H1 (cell line): ENCODE data around the gene RDM1. TPM values are rescaled to one million over a fixed set of nuclear protein-coding genes. Genes with fewer than 3 reads are reported as not detected.

Experiments used
- CTCF ChIA-PET: fragments of 300-600 bp; sonication (Branson Sonifier 250); formaldehyde crosslinking; loops from one replicate; lab custom pipeline; 2021; ENCODE audit not compliant: partially characterized antibody; lab: Charles Lee
- POLR2A ChIA-PET: fragments of 300-600 bp; sonication (Branson Sonifier 250); formaldehyde crosslinking; loops from one replicate; lab custom pipeline; 2021; ENCODE audit warnings: inconsistent platforms; ENCODE audit not compliant: partially characterized antibody; lab: Charles Lee
- DNase-seq, 2 experiments: peaks; one replicate each; pipeline versions ENCODE4 v3.0.0 to v3.0.0-alpha.2; 2010 to 2022; ENCODE audit warnings: low spot score in 2 of 2, low read depth in 1 of 2, mixed read lengths in 1 of 2
- FAIRE-seq: peaks from 2 replicates; lab custom pipeline; 2011; peaks lifted over from hg19 to GRCh38; lab: Jason Lieb, UNC
- H2AFZ ChIP-seq: 2 replicates; pipeline ENCODE4 v1.8.1; 2012; ENCODE audit warnings: low read length, inconsistent platforms
- H2AK5ac ChIP-seq: 2 replicates; pipeline ENCODE4 v1.6.1; 2013; ENCODE audit warnings: low read depth, low read length
- H2BK120ac ChIP-seq: replicated peaks from 2 replicates; pipeline ENCODE3; 2013; ENCODE audit warnings: low read depth, low read length, inconsistent platforms
- H2BK12ac ChIP-seq: 2 replicates; pipeline ENCODE4 v1.6.1; 2013; ENCODE audit warnings: low read depth, low read length
- H2BK15ac ChIP-seq: 2 replicates; pipeline ENCODE4 v1.6.1; 2013; ENCODE audit warnings: low read length
- H2BK20ac ChIP-seq: 2 replicates; pipeline ENCODE4 v1.6.1; 2013; ENCODE audit warnings: low read length
- H2BK5ac ChIP-seq: 2 replicates; pipeline ENCODE4 v1.6.1; 2013; ENCODE audit warnings: low read depth, low read length
- H3K14ac ChIP-seq: 2 replicates; pipeline ENCODE4 v1.6.1; 2013; ENCODE audit warnings: inconsistent platforms; ENCODE audit not compliant: insufficient read length
- H3K18ac ChIP-seq: 2 replicates; pipeline ENCODE4 v1.6.1; 2013; ENCODE audit warnings: low read length; ENCODE audit errors: extremely low read depth
- H3K23ac ChIP-seq: 2 replicates; pipeline ENCODE4 v1.6.1; 2013; ENCODE audit warnings: inconsistent platforms; ENCODE audit not compliant: insufficient read length
- H3K23me2 ChIP-seq: 2 replicates; pipeline ENCODE4 v1.6.1; 2013; ENCODE audit warnings: low read depth, low read length
- H3K27ac ChIP-seq: 2 replicates; pipeline ENCODE4 v1.6.1; 2011; ENCODE audit warnings: low read depth, low read length, inconsistent platforms
- H3K27me3 ChIP-seq, 4 experiments: replicated peaks in 1 of 4; 1 replicate in 1 of 4; 2 replicates in 3 of 4; pipeline versions ENCODE4 v1.6.1 to v1.8.1; 2011 to 2013; ENCODE audit warnings: low read length in 3 of 4, mild to moderate bottlenecking in 3 of 4, inconsistent platforms in 2 of 4, mixed read lengths in 2 of 4, moderate library complexity in 1 of 4; ENCODE audit not compliant: control insufficient read depth in 3 of 4, insufficient read depth in 3 of 4; ENCODE audit errors: extremely low read depth in 1 of 4
- H3K36me3 ChIP-seq, 4 experiments: 2 replicates each; pipeline versions ENCODE4 v1.6.1 to v1.8.1; 2011 to 2013; ENCODE audit warnings: mild to moderate bottlenecking in 4 of 4, low read length in 3 of 4, moderate library complexity in 2 of 4, control low read depth in 1 of 4, inconsistent platforms in 1 of 4; ENCODE audit not compliant: insufficient read depth in 4 of 4, control insufficient read depth in 2 of 4
- H3K4ac ChIP-seq: replicated peaks from 2 replicates; pipeline ENCODE3; 2013; ENCODE audit warnings: low read length, low read depth, mixed read lengths, inconsistent platforms; ENCODE audit not compliant: insufficient read length
- H3K4me1 ChIP-seq, 4 experiments: replicated peaks in 1 of 4; 1 replicate in 1 of 4; 2 replicates in 3 of 4; pipeline versions ENCODE4 v1.6.1 to v1.8.1; 2011 to 2013; ENCODE audit warnings: low read length in 3 of 4, inconsistent platforms in 2 of 4, mixed read lengths in 1 of 4; ENCODE audit not compliant: insufficient read depth in 4 of 4, control insufficient read depth in 3 of 4
- H3K4me2 ChIP-seq, 2 experiments: 2 replicates each; pipeline versions ENCODE4 v1.6.1 to v1.8.1; 2011 to 2013; ENCODE audit warnings: low read depth in 2 of 2, low read length in 2 of 2, control low read depth in 1 of 2, inconsistent platforms in 1 of 2, mild to moderate bottlenecking in 1 of 2; ENCODE audit not compliant: insufficient read depth in 1 of 2
- H3K4me3 ChIP-seq, 4 experiments: fragments of 200-600, 300-600 bp in 1 of 4; sonication (generic), shearing (Covaris generic), sonication (Bioruptor Twin) in 1 of 4; 2 replicates each; pipeline versions ENCODE4 v1.5.1 to v1.8.1; 2011 to 2016; ENCODE audit warnings: low read length in 4 of 4, low read depth in 3 of 4, control low read depth in 2 of 4, inconsistent platforms in 2 of 4, mild to moderate bottlenecking in 2 of 4, mixed read lengths in 1 of 4, moderate library complexity in 1 of 4; ENCODE audit not compliant: insufficient read depth in 2 of 4; ENCODE audit errors: extremely low read depth in 1 of 4
- H3K56ac ChIP-seq: replicated peaks from 2 replicates; pipeline ENCODE3; 2013; ENCODE audit warnings: low read depth, mild to moderate bottlenecking, mixed read lengths, low read length, inconsistent platforms; ENCODE audit not compliant: insufficient read length
- H3K79me1 ChIP-seq: 2 replicates; pipeline ENCODE4 v1.6.1; 2013; ENCODE audit warnings: low read depth, low read length, control low read depth
- H3K79me2 ChIP-seq, 2 experiments: 2 replicates each; pipeline versions ENCODE4 v1.6.1 to v1.8.1; 2012 to 2013; ENCODE audit warnings: low read length in 2 of 2, mild to moderate bottlenecking in 2 of 2, inconsistent platforms in 1 of 2; ENCODE audit not compliant: insufficient read depth in 2 of 2, control insufficient read depth in 1 of 2
- H3K9ac ChIP-seq, 4 experiments: replicated peaks in 1 of 4; 1 replicate in 1 of 4; 2 replicates in 3 of 4; pipeline versions ENCODE4 v1.6.1 to v1.8.1; 2011 to 2013; ENCODE audit warnings: low read depth in 3 of 4, low read length in 3 of 4, control low read depth in 2 of 4, mild to moderate bottlenecking in 2 of 4, moderate library complexity in 2 of 4, inconsistent platforms in 1 of 4; ENCODE audit errors: extremely low read depth in 1 of 4
- H3K9me3 ChIP-seq, 2 experiments: 2 replicates each; pipeline versions ENCODE4 v1.6.1 to v1.8.1; 2012 to 2013; ENCODE audit warnings: mild to moderate bottlenecking in 2 of 2, moderate library complexity in 2 of 2, control low read depth in 1 of 2, inconsistent platforms in 1 of 2, low read depth in 1 of 2, low read length in 1 of 2, mixed read lengths in 1 of 2; ENCODE audit not compliant: insufficient read depth in 2 of 2
- H4K20me1 ChIP-seq, 2 experiments: replicated peaks in 1 of 2; 2 replicates each; pipeline versions ENCODE3 to v1.8.1; 2011 to 2013; ENCODE audit warnings: inconsistent platforms in 2 of 2, low read length in 2 of 2, mild to moderate bottlenecking in 1 of 2; ENCODE audit not compliant: insufficient read depth in 2 of 2, control insufficient read depth in 1 of 2
- H4K5ac ChIP-seq: 2 replicates; pipeline ENCODE4 v1.6.1; 2013; ENCODE audit warnings: low read length, low read depth, mixed read lengths, inconsistent platforms; ENCODE audit not compliant: insufficient read length
- H4K8ac ChIP-seq: 2 replicates; pipeline ENCODE4 v1.8.0; 2013; ENCODE audit warnings: mild to moderate bottlenecking, moderate library complexity, low read length, inconsistent platforms; ENCODE audit not compliant: insufficient read depth; ENCODE audit errors: extremely low read depth
- H4K91ac ChIP-seq: replicated peaks from 2 replicates; pipeline ENCODE3; 2013; ENCODE audit warnings: low read length, mixed read lengths, inconsistent platforms; ENCODE audit not compliant: insufficient read length
- CHD2 ChIP-seq: IDR thresholded peaks from 2 replicates; pipeline ENCODE4 v1.6.1; 2012; ENCODE audit warnings: low read length, improper control_type of control experiment
- GABPA ChIP-seq: IDR thresholded peaks from 2 replicates; pipeline ENCODE4 v1.6.1; 2011; ENCODE audit warnings: mild to moderate bottlenecking, low read length, moderate library complexity, borderline replicate concordance; ENCODE audit not compliant: insufficient read depth
- KDM1A ChIP-seq: fragments of 200-600, 300-600 bp; sonication (generic); IDR thresholded peaks from 2 replicates; pipeline ENCODE4 v1.7.1; 2016; ENCODE audit warnings: mild to moderate bottlenecking, low read length, borderline replicate concordance
- KDM5A ChIP-seq: fragments of 200-600 bp; IDR thresholded peaks from 2 replicates; pipeline ENCODE4 v1.7.1; 2012; ENCODE audit warnings: mild to moderate bottlenecking, low read length, inconsistent platforms, mixed read lengths
- POLR2AphosphoS5 ChIP-seq: IDR thresholded peaks from 2 replicates; pipeline ENCODE4 v1.6.1; 2011; ENCODE audit warnings: low read depth, low read length
- RBBP5 ChIP-seq: IDR thresholded peaks from 2 replicates; pipeline ENCODE4 v1.7.1; 2012; ENCODE audit warnings: low read depth, mild to moderate bottlenecking, inconsistent platforms, low read length, moderate library complexity, borderline replicate concordance
- SIN3A ChIP-seq, 2 experiments: IDR thresholded peaks in 1 of 2; conservative IDR thresholded peaks in 1 of 2; 2 replicates each; pipeline ENCODE4 v1.6.1; 2011 to 2012; ENCODE audit warnings: low read length in 2 of 2, improper control_type of control experiment in 1 of 2, low read depth in 1 of 2, mild to moderate bottlenecking in 1 of 2
- SP4 ChIP-seq: IDR thresholded peaks from 2 replicates; pipeline ENCODE4 v1.6.1; 2012; ENCODE audit warnings: low read length, inconsistent platforms
- SUZ12 ChIP-seq: fragments of 200-600 bp; sonication (generic); IDR thresholded peaks from 2 replicates; pipeline ENCODE4 v1.6.1; 2012; ENCODE audit warnings: mild to moderate bottlenecking, inconsistent platforms, low read length, moderate library complexity, mixed read lengths
- TAF7 ChIP-seq: optimal IDR thresholded peaks from 2 replicates; pipeline ENCODE3; 2011; ENCODE audit warnings: low read depth, mild to moderate bottlenecking, inconsistent platforms, low read length, moderate library complexity, borderline replicate concordance
- TCF12 ChIP-seq: IDR thresholded peaks from 2 replicates; pipeline ENCODE4 v1.6.1; 2011; ENCODE audit warnings: low read depth, mild to moderate bottlenecking, low read length
- TEAD4 ChIP-seq: IDR thresholded peaks from 2 replicates; pipeline ENCODE4 v1.6.1; 2012; ENCODE audit warnings: low read depth, low read length, inconsistent platforms, mixed read lengths
- WGBS, 2 experiments: shearing (Covaris generic) in 1 of 2; methylation state at CpG; one replicate each; pipeline versions ENCODE4 v1.1.6 to v1.1.7; 2013 to 2015; ENCODE audit warnings: low lambda C conversion rate in 2 of 2, mixed read lengths in 2 of 2, inconsistent platforms in 1 of 2, low coverage in 1 of 2, missing lambda C conversion rate in 1 of 2; ENCODE audit not compliant: insufficient replicate concordance in 2 of 2, insufficient coverage in 1 of 2, insufficient read length in 1 of 2; ENCODE audit errors: extremely low coverage in 1 of 2, missing lambda C conversion rate in 1 of 2; 5-methylcytosine and 5-hydroxymethylcytosine counted together
- polyA plus RNA-seq, 7 experiments: library from polyadenylated mRNA; depleted of rRNA in 3 of 7; stranded (reverse) in 5 of 7; unstranded in 2 of 7; fragments of >200 nt in 5 of 7; fragments of 200-250 nt in 2 of 7; gene quantifications; 1 replicate in 5 of 7; 2 replicates in 1 of 7; 4 replicates in 1 of 7; pipeline versions ENCODE4 v1.2.1 to v1.2.3, GENCODE V29; 2011 to 2013; ENCODE audit warnings: missing spikeins in 2 of 7, mixed read lengths in 2 of 7
- total RNA-seq: library from RNA; stranded (reverse); fragmentation: NEBNext Ultra II Directional; extraction: Animal tissue kit (Norgen Biotek cat#: 25700); gene quantifications from 2 replicates; pipeline ENCODE4 v1.2.1, GENCODE V29; 2021
- TF ChIP-seq, protein P1 (sequence below): IDR thresholded peaks from 2 replicates; pipeline ENCODE4 v1.6.1; 2012; ENCODE audit warnings: inconsistent platforms

Gene RDM1
- total and polyA plus RNA-seq, 2 of the 8 experiments (the other 6 are each of a cell fraction or from before 2014, with no cell fraction given), result 7.3 to 9.7 TPM

- FAIRE-seq (no peak), DNase-seq (no peak)
- no peak overlapping the region for H2BK15ac ChIP-seq
- H2BK20ac ChIP-seq, result no peak overlapping the region
- no peak overlapping the region for H3K4ac ChIP-seq
- H3K79me2 ChIP-seq, result no peaks in the 10 kb centered on the region
- no peaks in the 10 kb centered on the region for H4K20me1 ChIP-seq
- H4K8ac ChIP-seq, result no peak overlapping the region
- H4K91ac ChIP-seq, result no peak overlapping the region
- no peaks in the 10 kb centered on the region for H3K4me1 ChIP-seq
- no peak overlapping the region for H3K56ac ChIP-seq
- H4K5ac ChIP-seq, result no peak overlapping the region
- no peak overlapping the region for H3K14ac ChIP-seq
- H3K36me3 ChIP-seq, result peaks cover 0 to 3% (median 0%) of the 10 kb centered on the region in 4 experiments; a peak in 3 of 8 replicates
- H3K27me3 ChIP-seq, result no peaks in the 10 kb centered on the region
- ChIA-PET CTCF (interaction anchor here (0.6 kb wide), 1 partner anchor 27 kb away, joined by 3 read pairs; no protein-coding TSS in a partner anchor), POLR2A (no interaction called here)
- no peak overlapping the region for H2AFZ ChIP-seq
- no peak overlapping the region for H3K18ac ChIP-seq
- H3K9ac ChIP-seq, result no peak overlapping the region
- 87% methylated on average over 1 of the region's 1 CpG; no CpG with 5 or more reads in 1 of the 2 experiments for WGBS, 2 experiments
- TF ChIP-seq RBBP5 (no peak), SIN3A (conservative IDR thresholded peaks at IDR 0.05 in 1 of 2, IDR thresholded peaks at IDR 0.05 in 1 of 2; ENCODE audit: low read depth in 1 of 2, low read length in 2 of 2) (no peak), SP4 (no peak), GABPA (no peak), SUZ12 (no peak), TEAD4 (no peak), TAF7 (no peak), TCF12 (no peak), KDM5A (no peak), POLR2AphosphoS5 (no peak), CHD2 (no peak), KDM1A (no peak)
- TF ChIP-seq, protein P1, sequence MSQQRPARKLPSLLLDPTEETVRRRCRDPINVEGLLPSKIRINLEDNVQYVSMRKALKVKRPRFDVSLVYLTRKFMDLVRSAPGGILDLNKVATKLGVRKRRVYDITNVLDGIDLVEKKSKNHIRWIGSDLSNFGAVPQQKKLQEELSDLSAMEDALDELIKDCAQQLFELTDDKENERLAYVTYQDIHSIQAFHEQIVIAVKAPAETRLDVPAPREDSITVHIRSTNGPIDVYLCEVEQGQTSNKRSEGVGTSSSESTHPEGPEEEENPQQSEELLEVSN, result no peak
- no peak overlapping the region for H2BK5ac ChIP-seq
- no peaks in the 10 kb centered on the region for H3K79me1 ChIP-seq
- no peak overlapping the region for H3K4me2 ChIP-seq
- H2BK120ac ChIP-seq, result no peak overlapping the region
- no peaks in the 10 kb centered on the region for H3K23me2 ChIP-seq
- no peak overlapping the region for H2AK5ac ChIP-seq
- H3K9me3 ChIP-seq, result peaks cover 6 to 15% of the 10 kb centered on the region in 2 experiments; a peak in 2 of 4 replicates
- H3K23ac ChIP-seq, result no peak overlapping the region
- no peak overlapping the region for H3K27ac ChIP-seq
- H2BK12ac ChIP-seq, result no peak overlapping the region
- no peak overlapping the region for H3K4me3 ChIP-seq
These were observed 10.3 kb downstream of the RDM1 start for GRCh38 chr17:35920229-35920628.
